GM21360 (cell line): ENCODE data around the gene FOSL2.
"Not testable (repeated sequence)": the region's sequence is repeated elsewhere in the genome, so short reads cannot be mapped to it uniquely, and the experiment has no call there.

ENCODE experiments used
- ATAC-seq: cut with Tn5 transposase; IDR thresholded peaks from one replicate; pipeline ENCODE4 v1.9.1; 2021; ENCODE audit warnings: mild to moderate bottlenecking, moderate library complexity; ENCODE audit not compliant: unreplicated experiment

Gene FOSL2

DNA sequence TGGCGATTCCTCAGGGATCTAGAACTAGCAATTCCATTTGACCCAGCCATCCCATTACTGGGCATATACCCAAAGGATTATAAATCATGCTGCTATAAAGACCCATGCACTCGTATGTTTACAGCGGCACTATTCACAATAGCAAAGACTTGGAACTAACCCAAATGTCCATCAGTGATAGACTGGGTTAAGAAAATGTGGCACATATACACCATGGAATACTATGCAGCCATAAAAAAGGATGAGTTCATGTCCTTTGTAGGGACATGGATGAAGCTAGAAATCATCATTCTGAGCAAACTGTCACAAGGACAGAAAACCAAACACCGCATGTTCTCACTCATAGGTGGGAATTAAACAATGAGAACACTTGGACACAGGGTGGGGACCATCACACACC lies 20.9 kb upstream of the FOSL2 start:
- ATAC-seq: not testable (repeated sequence)

DNA sequence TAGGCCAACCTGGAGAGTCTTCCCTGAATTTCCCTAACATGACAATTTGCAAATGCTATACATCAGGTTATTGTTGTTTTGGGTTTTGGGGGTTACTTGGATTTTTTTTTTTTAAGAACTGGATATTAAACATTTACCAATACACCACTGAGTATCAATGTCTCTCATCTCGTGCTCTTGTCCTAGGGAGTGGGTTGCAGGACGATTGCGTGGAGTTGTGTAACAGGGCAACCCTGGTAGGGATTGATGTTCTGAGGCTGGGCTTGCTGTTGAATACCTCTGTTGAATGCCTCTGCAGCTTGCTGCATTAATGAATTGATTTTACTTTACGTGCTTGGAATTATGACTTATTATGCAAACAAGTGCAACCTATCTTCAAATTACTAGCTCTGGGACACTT lies 18.8 kb upstream of the FOSL2 start:
- no peak for ATAC-seq

DNA sequence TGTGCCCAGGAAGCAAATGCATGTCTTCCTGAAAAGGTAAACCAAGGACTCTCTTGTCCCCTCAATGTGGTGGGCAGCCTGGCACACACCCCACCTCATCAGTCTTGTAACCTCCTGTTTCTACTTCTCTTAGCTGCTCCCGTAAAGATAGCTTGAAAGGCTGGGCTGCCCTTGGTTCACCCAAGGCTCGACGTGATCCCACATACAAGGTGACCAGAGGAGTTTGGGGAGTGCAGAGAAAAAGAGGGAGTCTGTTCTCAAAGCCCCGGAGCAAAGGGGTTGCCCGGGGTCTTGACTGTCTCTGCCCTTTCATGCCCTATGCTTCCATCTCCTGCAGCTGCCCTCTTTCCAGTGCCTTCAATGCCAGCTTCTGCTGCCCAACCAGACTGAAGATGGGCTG lies 18.3 kb upstream of the FOSL2 start:
- ATAC-seq: no peak

DNA sequence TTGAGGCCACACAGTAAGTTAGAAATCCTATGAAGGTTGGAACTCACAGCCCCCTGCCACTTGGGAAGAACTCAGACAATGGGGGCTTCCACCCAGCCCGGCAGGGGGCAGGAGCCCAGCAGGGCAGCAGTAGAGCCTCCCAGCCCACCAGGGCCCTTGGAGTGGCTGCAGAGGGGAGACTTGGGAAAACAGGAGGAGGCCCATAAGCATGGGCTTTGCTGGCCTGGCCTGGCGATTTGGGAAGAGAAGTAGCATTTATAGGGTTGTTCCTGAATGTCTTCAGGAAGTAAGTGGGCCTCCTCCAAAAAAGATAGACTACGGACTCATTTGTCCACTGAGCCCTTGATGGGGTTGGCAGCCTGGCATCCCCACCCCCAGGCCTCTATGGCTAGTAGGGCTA lies 17.4 kb upstream of the FOSL2 start:
- no peak for ATAC-seq

DNA sequence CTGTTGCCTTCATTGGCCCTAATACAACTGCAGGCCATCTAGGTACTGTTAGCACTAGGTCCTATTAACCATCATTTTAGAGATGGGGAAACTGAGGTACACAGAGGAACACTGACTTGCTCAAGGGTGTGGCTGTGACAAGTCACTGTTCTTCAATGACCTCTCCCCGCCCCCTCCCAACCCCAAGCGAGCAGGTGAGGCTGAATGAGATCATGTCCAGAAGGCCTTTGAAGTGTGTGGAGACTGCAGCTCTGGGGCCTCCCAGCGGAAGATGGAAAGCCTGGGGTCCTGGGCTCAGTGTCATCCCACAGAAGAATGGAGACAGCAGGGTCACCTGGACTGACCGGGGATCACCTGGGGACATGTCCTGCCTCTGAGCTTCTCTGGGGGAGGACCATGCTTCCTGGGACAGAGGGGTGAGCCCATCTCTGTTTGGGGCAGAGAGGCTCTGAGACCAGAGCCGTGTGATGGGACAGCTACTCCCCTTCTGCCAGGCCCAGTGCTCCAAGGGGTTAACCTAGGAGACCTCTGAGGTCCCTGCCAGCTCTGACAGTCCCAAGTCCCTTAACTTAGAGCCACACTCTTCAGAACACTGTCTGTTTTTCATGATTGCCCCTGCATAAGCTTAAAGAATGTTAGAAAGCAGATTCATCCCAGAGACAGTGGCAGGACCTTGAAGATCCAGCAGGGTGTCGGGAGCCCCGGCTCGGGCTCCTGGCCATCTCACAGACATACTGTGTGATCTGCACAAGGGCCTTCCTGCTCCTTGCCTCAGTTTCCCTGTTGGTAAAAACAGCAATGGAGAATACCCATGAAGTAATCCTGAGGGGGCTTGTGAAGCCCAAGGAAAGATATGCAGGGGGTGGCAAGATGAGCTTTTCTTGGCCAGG lies 16.7 kb upstream of the FOSL2 start:
- ATAC-seq: no peak

DNA sequence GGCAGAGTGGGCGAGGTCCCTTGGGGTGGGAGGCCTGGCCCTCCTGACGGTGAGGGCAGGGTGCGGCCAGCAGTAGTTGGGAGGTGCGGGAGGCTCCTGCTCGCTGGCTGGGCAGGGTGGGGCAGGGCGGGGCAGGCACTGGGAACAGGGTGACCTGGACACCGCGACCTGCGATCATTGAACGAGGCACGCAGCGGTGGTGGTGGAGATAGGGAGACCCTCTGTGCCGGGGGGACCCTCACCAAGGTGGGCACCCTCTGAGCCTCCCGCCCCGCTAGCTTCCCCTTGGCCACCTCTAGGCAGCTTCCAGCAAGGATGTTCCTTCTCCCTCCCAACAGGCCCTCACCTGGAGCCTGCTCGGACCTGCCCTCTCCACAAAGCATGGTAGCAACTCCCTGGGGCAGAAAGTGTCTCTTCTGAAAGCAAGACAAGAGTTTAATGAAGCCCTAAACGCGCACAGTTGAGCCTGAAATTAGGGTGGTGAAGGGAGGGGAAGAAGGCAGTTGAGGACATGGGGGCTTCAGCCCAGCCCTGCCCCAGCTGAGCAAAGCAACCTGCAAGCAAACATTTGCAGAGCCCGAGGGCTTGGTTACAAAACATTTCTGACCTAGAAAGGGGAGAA lies 15.4 kb upstream of the FOSL2 start:
- no peak for ATAC-seq

DNA sequence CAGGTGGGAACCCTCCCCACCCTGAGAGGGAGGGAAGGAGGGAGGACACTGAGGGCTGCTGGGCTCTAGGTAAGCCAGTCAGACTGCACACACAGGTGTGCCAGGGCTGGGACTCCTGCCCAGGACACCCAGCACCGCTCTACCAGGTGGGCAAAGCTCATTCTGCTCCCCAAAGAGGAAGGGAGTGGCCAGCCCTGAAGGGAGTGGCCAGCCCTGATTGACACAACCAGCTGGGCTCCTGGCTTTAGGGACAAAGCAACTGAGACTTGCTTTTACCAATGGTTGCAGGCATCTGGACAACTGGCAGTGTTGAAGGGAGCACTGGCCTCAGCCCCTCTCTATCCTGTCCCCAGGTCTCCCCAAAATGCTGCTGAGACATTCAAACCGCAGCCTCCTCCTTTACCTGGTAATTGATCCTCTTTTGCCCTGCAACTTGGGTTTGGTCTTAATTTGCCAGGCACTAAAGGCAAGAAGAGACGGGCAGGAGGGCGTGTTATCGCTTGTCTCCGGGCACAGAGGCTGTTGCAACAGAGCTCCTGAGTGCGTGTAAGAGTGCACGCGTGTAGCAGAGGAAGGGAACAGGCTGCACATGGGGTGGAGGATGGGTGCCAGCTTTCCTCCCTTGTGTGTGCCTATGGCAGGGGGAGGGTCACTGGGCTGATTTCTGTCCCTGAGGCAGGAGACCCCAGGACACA lies 14.5 kb upstream of the FOSL2 start:
- no peak for ATAC-seq

DNA sequence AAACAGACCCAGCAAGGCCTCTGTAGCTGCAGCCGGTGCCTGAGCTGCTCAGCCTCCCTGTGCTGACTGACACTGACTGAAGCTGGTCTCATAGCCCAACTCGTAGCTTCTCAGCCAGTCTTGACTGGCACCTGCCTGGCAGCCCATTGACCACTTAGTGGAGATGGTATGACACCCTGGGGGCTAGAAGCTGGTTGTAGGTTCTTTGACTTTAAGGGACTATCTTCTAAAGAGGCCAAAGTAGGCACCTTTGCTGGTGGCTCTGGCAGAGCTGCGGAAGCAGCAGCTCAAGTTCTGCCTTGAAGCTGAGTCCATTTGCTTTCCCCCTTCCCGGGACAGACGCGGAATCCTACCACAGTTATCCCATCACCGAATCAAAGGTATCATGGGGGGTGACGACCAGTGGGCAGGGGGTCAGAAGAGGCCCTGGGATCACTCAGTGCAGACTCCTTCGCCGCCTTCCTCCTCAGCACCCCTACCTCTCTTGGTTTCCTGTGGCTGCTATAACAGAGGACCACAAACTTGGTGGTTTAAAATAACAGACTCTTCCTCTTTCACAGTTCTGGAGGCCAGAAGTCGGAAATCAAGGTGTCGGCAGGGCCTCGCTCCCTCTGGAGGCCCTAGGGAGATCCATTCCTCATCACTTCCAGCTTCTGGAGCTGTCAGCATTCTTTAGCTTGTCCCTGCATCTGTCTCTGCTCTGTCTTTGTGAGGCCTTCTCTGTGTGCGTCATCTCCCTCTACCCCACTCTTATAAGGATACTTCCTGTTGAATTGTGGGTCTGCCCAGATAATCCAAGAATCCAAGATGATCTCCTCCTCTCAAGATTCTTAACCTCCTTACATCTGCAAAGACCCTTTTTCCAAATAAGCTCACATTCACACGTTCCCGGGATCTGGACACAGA lies 13.7 kb upstream of the FOSL2 start:
- ATAC-seq: no peak

DNA sequence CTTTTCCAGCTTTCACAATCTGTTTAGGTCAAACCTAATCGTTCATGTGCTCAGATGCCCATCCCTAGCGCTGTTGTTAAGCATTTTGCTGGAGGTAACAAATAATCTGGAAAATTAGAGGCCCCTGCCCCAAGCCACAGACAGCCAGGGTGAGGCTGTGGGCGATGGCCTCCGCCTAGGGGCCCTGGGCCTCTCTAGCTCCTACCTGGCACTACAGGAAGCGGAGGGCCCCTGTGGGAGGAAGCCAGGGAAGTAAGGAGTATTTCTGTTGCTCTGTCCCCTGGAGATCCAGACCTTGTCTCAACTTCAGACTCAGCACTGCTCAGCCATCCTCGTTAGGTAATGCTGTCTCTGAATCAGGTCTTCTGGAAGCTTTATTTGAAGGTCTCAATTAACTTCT lies 12.4 kb upstream of the FOSL2 start:
- ATAC-seq: no peak

DNA sequence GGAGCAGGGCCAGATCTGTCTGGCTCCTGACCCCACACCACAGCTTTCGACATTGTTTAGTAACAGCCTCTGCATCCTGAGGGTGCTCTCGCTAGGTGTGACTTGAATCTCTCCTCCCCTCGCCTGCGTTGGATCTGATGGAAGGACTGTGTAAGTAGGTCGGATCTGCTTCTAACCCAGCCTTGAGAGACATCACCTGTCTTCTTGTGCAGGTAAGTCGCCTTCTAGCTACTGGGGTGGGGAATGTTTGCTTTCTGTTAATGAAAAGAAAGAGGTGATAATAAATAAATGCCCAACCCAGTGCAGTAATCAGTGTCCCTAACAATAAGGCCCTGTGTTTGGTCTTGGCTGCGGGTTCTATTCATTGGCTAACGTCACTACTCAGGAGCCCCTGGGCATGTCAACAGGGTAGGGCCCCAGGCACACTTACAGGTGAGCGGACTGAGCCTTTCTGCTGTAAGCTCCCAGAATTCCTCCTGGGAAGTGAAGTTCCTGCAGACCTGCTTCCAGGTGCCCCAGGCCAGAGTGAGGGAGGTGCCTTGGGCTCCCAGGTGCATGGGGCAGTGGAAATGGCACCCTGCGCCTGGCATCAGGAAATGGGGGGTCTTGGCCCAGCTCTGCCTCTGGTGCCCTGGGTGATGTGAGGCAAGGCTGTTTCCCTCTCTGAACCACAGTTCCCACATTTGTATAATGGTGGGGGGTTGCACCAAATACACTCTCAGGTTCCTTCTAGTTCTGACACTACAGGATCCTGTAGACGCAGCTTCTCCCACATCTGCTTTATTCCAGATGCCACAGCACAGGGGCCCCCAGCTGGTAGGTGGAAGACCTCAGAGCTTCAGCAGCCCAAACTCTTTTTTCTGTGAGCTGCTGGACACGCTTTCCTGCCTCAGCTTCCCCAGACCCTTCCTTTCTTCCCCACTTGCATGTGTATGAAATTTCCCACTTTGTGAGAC lies 11.2 kb upstream of the FOSL2 start:
- ATAC-seq: no peak

DNA sequence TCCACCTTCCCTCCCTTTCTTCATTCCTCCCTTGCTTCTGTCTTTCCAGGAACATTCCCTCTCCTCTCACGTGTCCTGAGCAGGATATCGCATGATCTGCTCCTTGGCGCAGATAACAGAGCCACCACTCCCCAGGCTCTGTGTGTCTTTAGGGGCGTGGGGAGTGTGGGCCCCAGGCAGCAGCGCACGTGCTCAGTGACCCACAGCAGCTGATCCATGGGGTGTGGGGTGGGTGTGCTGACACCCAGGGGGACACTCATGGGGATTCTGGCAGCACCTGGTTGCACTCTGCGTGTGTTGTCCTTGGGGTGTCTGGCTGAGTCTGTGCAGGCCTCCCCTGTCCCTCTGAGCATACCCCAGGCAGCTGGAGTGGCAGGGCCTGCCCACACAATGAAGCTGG lies 9.9 kb upstream of the FOSL2 start:
- no peak for ATAC-seq

DNA sequence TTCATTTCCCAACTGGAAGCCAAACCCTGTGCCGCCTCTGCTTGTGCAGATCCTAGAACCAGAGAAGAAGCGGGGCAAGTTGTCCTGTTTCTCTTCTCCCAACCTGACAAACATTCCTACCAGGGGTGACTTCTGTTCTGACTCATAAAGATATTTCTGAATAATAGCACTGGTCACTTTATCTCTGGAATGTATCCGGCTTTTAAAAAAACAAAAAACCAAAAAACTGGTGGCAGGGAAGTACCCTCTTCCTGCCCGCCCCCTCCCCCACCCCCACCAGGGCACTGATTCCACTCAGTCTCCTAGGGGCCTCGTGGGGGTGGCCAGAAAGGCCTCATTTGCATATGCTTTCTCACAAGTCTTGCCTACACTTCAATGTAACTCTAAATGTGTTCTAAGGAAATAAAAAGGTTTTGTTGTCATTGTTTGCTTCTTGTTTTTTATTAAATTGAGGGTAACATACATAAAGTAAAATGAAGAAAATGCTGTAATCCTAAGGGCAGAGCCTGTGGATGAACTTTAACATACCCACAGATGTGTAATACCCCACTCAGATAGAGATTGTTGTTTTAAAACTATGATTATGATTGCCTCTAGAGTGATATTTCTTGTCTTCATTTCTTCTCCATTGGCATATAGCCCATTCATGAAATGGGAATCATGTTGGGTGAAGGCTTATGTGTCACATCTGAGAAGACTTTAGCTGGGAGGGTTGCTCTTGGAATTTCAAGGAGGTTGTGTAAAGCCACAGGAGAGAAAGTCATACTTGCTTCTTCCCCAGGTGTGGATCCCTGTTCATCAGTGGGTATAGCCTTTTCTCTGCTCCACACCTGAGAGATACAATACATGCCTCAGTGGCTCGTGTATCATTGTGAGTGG lies 5.3 kb upstream of the FOSL2 start:
- ATAC-seq: no peak

DNA sequence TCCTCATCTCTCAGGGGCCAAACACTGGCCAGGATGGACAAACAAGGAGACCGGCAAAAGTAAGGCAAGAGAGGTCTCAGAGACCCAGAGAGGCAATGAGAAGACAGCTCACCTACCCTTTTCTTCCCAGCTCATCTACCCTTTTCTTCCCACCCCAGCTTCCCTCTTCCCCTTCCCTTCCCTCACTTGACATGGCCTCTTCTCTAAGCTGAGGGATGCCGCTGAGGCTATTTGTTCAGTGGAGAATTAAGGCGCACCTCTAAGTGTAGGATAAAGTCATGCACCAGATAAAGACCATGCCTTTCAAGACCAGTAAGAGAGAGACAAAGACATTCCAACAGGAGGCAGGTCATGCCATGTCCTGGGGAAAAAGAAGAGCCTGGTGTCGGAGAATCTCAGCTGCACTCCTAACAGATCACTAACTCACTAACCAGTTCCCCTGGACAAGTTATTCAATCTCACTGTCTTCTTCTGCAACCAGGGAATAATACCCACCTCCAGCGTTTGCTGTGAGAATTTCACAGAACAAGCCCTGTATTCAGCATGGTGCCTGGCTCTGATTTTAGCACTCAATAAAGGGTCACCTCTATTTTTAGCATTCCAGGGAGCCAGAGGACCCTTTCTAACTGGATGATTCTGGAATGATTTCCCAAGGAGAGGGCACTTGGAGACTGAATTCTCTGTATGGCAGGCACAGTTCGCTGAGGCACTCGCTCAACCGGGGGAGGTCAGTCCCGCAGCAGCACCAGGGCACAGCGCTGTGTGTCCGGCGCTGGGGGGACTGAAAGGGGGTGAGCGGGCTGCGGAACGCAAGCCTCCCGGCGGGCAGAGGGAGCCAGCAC lies 3.0 kb upstream of the FOSL2 start:
- no peak for ATAC-seq

DNA sequence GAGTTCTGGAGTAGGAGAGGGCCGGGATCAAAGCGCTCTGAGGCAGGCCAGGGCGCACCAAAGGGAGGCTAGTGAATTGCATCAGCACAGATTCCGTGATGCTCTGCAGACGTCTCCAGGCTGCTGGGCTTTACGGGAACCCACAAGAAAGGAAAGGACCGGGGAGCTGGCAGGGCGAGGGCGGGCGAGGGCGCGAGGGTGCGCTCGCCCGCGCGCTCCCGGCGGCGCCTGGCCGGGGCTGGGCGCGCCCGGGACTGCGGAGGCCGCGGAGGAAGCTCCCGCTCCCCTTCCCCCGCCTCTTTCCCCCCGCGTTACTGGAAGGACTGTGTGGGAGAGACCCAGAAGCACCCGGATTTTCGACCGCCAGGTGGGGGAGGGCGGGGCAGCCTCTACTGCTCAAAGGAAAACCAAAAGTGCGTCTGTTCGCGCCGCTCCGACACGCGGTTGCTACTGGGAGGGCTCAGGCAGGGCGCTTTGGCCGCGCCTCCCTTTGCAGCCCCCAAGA lies 2.4 kb upstream of the FOSL2 start:
- no peak for ATAC-seq

DNA sequence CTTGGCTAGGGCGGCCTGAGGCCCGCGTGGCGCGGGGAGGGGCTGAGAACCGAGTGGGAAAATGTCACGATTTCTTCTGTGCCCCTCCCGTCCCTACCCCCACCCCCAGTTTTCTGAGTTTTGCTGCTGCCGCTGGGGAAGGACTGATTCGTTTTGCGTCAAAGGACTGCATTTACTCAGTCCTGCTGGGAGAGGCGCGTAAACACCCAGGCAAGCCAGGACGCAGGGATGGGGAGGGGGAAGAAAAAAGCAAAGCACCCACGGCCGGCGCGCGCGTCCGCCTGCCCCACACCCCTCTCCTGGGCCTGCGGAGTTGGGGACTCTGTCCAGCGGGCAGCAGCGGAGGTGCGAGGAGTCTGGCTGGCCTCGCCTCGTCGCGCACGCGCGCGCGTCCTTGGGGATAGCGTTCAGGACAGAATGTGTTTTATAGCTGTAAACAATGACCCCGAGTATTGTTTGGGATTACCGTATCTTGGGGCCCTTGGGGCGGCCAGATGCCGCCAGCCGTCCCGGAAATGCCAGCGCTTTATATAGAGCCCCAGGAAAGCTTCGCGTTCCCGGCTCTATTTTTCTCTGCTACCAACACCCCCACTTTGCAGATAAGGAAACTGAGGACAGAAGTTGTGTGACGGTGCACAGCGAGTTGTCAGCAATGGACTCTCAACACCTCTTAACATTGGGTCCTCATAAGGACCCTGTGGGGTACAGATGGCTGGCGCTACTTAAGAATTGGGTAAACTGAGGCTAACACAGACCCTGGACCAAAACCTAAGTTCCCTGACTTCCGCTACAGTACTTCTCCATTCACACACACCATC lies 1.7 kb upstream of the FOSL2 start:
- no peak for ATAC-seq

DNA sequence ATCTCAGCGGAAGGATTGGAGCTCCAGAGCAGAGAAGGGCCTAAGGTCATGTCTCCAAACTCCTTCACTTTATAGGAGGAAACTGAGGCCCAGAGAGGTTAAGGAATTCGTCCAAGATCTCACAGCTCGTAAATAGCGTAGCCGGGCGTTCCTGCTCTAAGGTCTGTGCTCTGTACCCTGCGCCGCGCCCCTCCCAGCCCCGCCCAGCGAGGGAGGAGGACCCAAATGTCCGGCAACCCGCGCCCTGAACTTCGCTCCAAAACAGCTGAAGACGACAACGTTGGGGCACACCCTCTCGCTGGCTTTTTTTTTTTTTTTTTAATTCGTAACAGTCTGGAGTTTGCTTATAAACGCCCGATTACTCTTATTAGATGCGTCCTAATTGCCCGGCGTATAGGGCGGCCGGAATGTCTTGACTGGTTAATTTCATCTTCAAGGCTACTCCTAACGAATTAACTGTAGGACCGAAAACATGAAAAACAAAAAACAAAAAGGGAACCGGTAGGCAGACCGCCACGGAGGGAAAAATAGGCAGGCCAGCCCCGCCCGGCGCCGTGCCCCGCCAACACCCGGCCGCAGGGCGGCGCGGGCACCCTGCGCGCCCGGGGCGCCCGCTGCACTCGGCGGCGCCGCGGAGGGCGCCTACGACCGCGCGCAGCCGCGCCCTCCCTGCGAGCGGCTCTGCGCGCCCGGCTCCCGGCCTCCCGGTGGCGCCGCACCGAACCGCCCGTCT lies 928 bp upstream of the FOSL2 start:
- peak; percentile 31 for ATAC-seq
